Measurements from ENCODE around the gene MDK. TPM values are rescaled to one million over a fixed set of nuclear protein-coding genes. Genes with fewer than 3 reads are reported as not detected.

The MDK gene
- total RNA-seq, 1 experiment from 2014 or later: 252 TPM

GRCh38 chr11:46407635-46408034, 26.2 kb downstream of the MDK start:
- no TSS peak for BruUV-seq (replicated peaks)
- POLR2A ChIA-PET: no interaction called here

GRCh38 chr11:46408407-46408986, 27.0 kb downstream of the MDK start:
- H3K36me3 ChIP-seq (ENCODE audit: control insufficient read depth, insufficient read depth, low read length): peaks cover 8% of the 10 kb centered on the region
- ATAC-seq (no peak), DNase-seq (ENCODE audit: low read depth, low spot score) (no peak)
- no peaks in the 10 kb centered on the region for H3K9me3 ChIP-seq (ENCODE audit: control insufficient read depth, insufficient read depth, low read depth, low read length)
- H3K27ac ChIP-seq (ENCODE audit: low read length): no peak overlapping the region
- CTCF ChIA-PET: interaction anchor here (0.7 kb wide), 2 partner anchors 20 to 98 kb away, joined by 3 to 6 read pairs; no protein-coding TSS in a partner anchor
- TF ChIP-seq POLR2AphosphoS5 (IDR thresholded peaks at IDR 0.05; ENCODE audit: low read depth, low read length): no peak
- TF ChIP-seq TCF7L2 (IDR thresholded peaks at IDR 0.05; ENCODE audit: low read depth, low read length): no peak
- TF ChIP-seq SIN3A (IDR thresholded peaks at IDR 0.05; ENCODE audit: borderline replicate concordance, insufficient read depth, low read depth, low read length): no peak
- no peak for TF ChIP-seq REST (IDR thresholded peaks at IDR 0.05; ENCODE audit: insufficient read depth in 1 of 2, low read depth in 2 of 2, low read length in 1 of 2)
- TF ChIP-seq CTCF (IDR thresholded peaks at IDR 0.05): no peak
- no peak overlapping the region for H3K4me3 ChIP-seq (ENCODE audit: low read depth in 2 of 2, low read length in 2 of 2)
- BruUV-seq (replicated peaks): no TSS peak
- in situ Hi-C loops (cut with HindIII; ENCODE audit: low pct_unique_long_range_greater_than_20kb, low sequenced_read_pairs): no loop called here
- POLR2A ChIA-PET: interaction anchor here (0.7 kb wide), 1 partner anchor 328 kb away, joined by 8 read pairs; no protein-coding TSS in a partner anchor
- peaks cover 4% of the 10 kb centered on the region; the same call in 1 of the 2 replicates for H3K4me1 ChIP-seq (ENCODE audit: control insufficient read depth, insufficient read depth, low read length)
- intact Hi-C loops (cut with micrococcal nuclease; ENCODE audit: unreplicated experiment): no loop called here
- no peaks in the 10 kb centered on the region for H3K27me3 ChIP-seq (ENCODE audit: control insufficient read depth, insufficient read depth, low read length)

More at GRCh38 chr11:46407635-46408034, 26.2 kb downstream of the MDK start:
- intact Hi-C loops (cut with micrococcal nuclease; ENCODE audit: unreplicated experiment) (no loop called here), in situ Hi-C loops (cut with HindIII; ENCODE audit: low pct_unique_long_range_greater_than_20kb, low sequenced_read_pairs) (no loop called here)
- ATAC-seq (no peak), DNase-seq (ENCODE audit: low read depth, low spot score) (no peak)
- Histone ChIP-seq H3K4me3 (ENCODE audit: low read depth in 2 of 2, low read length in 2 of 2) (no peak overlapping the region), H3K4me1 (ENCODE audit: control insufficient read depth, insufficient read depth, low read length) (peaks cover 4% of the 10 kb centered on the region; the same call in 1 of the 2 replicates), H3K27ac (ENCODE audit: low read length) (no peak overlapping the region), H3K36me3 (ENCODE audit: control insufficient read depth, insufficient read depth, low read length) (peaks cover 8% of the 10 kb centered on the region), H3K27me3 (ENCODE audit: control insufficient read depth, insufficient read depth, low read length) (no peaks in the 10 kb centered on the region), H3K9me3 (ENCODE audit: control insufficient read depth, insufficient read depth, low read depth, low read length) (no peaks in the 10 kb centered on the region)
- CTCF ChIA-PET: no interaction called here
- no peak for TF ChIP-seq REST (IDR thresholded peaks at IDR 0.05; ENCODE audit: insufficient read depth in 1 of 2, low read depth in 2 of 2, low read length in 1 of 2)
- TF ChIP-seq CTCF (IDR thresholded peaks at IDR 0.05): no peak
- TF ChIP-seq SIN3A (IDR thresholded peaks at IDR 0.05; ENCODE audit: borderline replicate concordance, insufficient read depth, low read depth, low read length): no peak
- TF ChIP-seq POLR2AphosphoS5 (IDR thresholded peaks at IDR 0.05; ENCODE audit: low read depth, low read length): no peak
- TF ChIP-seq TCF7L2 (IDR thresholded peaks at IDR 0.05; ENCODE audit: low read depth, low read length): no peak

Measured in Panc1 (cell line).